OCI-M2 (cell line): Measurements from ENCODE around the gene OLFML2B.

Experiments used
- DNase-seq: peaks from one replicate; lab custom pipeline; 2025; ENCODE audit not compliant: unreplicated experiment; lab: John Stamatoyannopoulos, UW

OLFML2B gene

GRCh38 chr1:162008799-162009198, 14.9 kb downstream of the OLFML2B start:
- DNase-seq, result no peak

- no peak for DNase-seq
Measured at GRCh38 chr1:162007466-162007865, 16.2 kb downstream of the OLFML2B start.

GRCh38 chr1:162006081-162006480, 17.6 kb downstream of the OLFML2B start:
- no peak for DNase-seq

- no peak for DNase-seq
Measured at GRCh38 chr1:162004441-162004950, 19.2 kb downstream of the OLFML2B start.

GRCh38 chr1:162003830-162004215, 19.8 kb downstream of the OLFML2B start:
- no peak for DNase-seq

GRCh38 chr1:162003061-162003829, 20.4 kb downstream of the OLFML2B start:
- no peak for DNase-seq

- DNase-seq, result no peak
Measured at GRCh38 chr1:162000053-162000420, 23.6 kb downstream of the OLFML2B start.

- no peak for DNase-seq
Measured at GRCh38 chr1:161999301-162000052, 24.2 kb downstream of the OLFML2B start.

- DNase-seq, result no peak
Measured at GRCh38 chr1:161998811-161999210, 24.9 kb downstream of the OLFML2B start.

GRCh38 chr1:161997152-161997551, 26.5 kb downstream of the OLFML2B start:
- DNase-seq, result no peak

- no peak for DNase-seq
Measured at GRCh38 chr1:161994175-161994668, 29.4 kb downstream of the OLFML2B start.

- DNase-seq, result no peak
Measured at GRCh38 chr1:161993576-161993975, 30.1 kb downstream of the OLFML2B start.

- no peak for DNase-seq
Measured at GRCh38 chr1:161989786-161990185, 33.9 kb downstream of the OLFML2B start.

GRCh38 chr1:161989108-161989507, 34.6 kb downstream of the OLFML2B start:
- DNase-seq, result no peak

- no peak for DNase-seq
Measured at GRCh38 chr1:161988413-161988812, 35.3 kb downstream of the OLFML2B start.

GRCh38 chr1:161987872-161988271, 35.8 kb downstream of the OLFML2B start:
- DNase-seq, result no peak

- DNase-seq, result no peak
Measured at GRCh38 chr1:161987303-161987702, 36.4 kb downstream of the OLFML2B start.

- no peak for DNase-seq
Measured at GRCh38 chr1:161986328-161986727, 37.3 kb downstream of the OLFML2B start.

- no peak for DNase-seq
Measured at GRCh38 chr1:161985301-161985822, 38.3 kb downstream of the OLFML2B start.

- no peak for DNase-seq
Measured at GRCh38 chr1:161983725-161984124, 39.9 kb downstream of the OLFML2B start.

- no peak for DNase-seq
Measured at GRCh38 chr1:161982917-161983316, 40.8 kb downstream of the OLFML2B start.

GRCh38 chr1:161982507-161982895, 41.2 kb downstream of the OLFML2B start:
- DNase-seq, result no peak
